HCT116 (cell line): ENCODE results near the gene SH3PXD2A. TPM values are rescaled to one million over a fixed set of nuclear protein-coding genes. Genes with fewer than 3 reads are reported as not detected.

Source experiments
- ATAC-seq: fragments of 200-7000 bp; cut with Tn5 transposase; 2 replicates; pipeline ENCODE4 v1.9.1; 2020; ENCODE audit warnings: mild to moderate bottlenecking, moderate library complexity
- BruUV-seq: library from RNA; stranded (reverse); fragments of 400-500 nt; replicated peaks from 2 replicates; lab custom pipeline; 2021; lab: Mats Ljungman, UMichigan
- CTCF ChIA-PET: fragments of 300-600 bp; sonication (Branson Sonifier 250); formaldehyde crosslinking; loops from one replicate; lab custom pipeline; 2021; ENCODE audit warnings: antibody characterized with exemption; lab: Charles Lee
- POLR2A ChIA-PET: fragments of 300-600, 350-600 bp; sonication (Branson Sonifier 250); formaldehyde crosslinking; loops from one replicate; lab custom pipeline; 2021; ENCODE audit warnings: antibody characterized with exemption; lab: Charles Lee
- RAD21 ChIA-PET, 2 experiments: fragments of 300-600 bp; sonication (Branson Sonifier 250); formaldehyde crosslinking; loops; one replicate each; lab custom pipeline; 2023; ENCODE audit warnings: low total read pairs in 2 of 2; ENCODE audit not compliant: uncharacterized antibody in 2 of 2, unreplicated experiment in 2 of 2, low non-redundant PET in 1 of 2; lab: Charles Lee
- DNase-seq: peaks from one replicate; pipeline ENCODE4 v3.0.0-alpha.2; 2010; ENCODE audit warnings: low read depth, low spot score
- H2AFZ ChIP-seq: fragments of 200-600 bp; shearing (Covaris generic), sonication (generic); 2 replicates; pipeline ENCODE4 v1.6.1; 2017; ENCODE audit warnings: low read depth, mixed run types, mixed read lengths, antibody characterized with exemption, low read length; ENCODE audit not compliant: poor library complexity, severe bottlenecking
- H3K27ac ChIP-seq: 2 replicates; pipeline ENCODE4 v1.5.1; 2012; ENCODE audit warnings: low read depth, low read length
- H3K27me3 ChIP-seq: fragments of 200-600 bp; sonication (generic); 2 replicates; pipeline ENCODE4 v1.6.1; 2016; ENCODE audit warnings: mixed run types, low read length, mixed read lengths; ENCODE audit not compliant: insufficient read depth
- H3K36me3 ChIP-seq, 2 experiments: fragments of 200-500 bp in 1 of 2; fragments of 200-600 bp in 1 of 2; sonication (Bioruptor generic) in 1 of 2; sonication (generic) in 1 of 2; 2 replicates each; pipeline versions ENCODE4 v1.5.1 to v1.6.1; 2014 to 2016; ENCODE audit warnings: low read length in 2 of 2, inconsistent platforms in 1 of 2, mixed read lengths in 1 of 2, mixed run types in 1 of 2; ENCODE audit not compliant: insufficient read depth in 2 of 2, control insufficient read depth in 1 of 2
- H3K4me1 ChIP-seq, 2 experiments: fragments of 200-600 bp in 1 of 2; sonication (generic) in 1 of 2; 2 replicates each; pipeline versions ENCODE4 v1.5.1 to v1.6.1; 2012 to 2017; ENCODE audit warnings: low read length in 2 of 2, inconsistent platforms in 1 of 2, mild to moderate bottlenecking in 1 of 2, mixed read lengths in 1 of 2, mixed run types in 1 of 2, moderate library complexity in 1 of 2; ENCODE audit not compliant: insufficient read depth in 2 of 2, control insufficient read depth in 1 of 2
- H3K4me2 ChIP-seq: fragments of 200-600 bp; sonication (generic); 2 replicates; pipeline ENCODE4 v1.6.1; 2017; ENCODE audit warnings: mixed run types, low read length, mixed read lengths
- H3K4me3 ChIP-seq, 2 experiments: fragments of 200-600 bp in 1 of 2; sonication (generic) in 1 of 2; replicated peaks in 1 of 2; 2 replicates each; pipeline ENCODE4 v1.5.1; 2011 to 2016; ENCODE audit warnings: low read length in 2 of 2, control low read depth in 1 of 2, low read depth in 1 of 2, mild to moderate bottlenecking in 1 of 2, mixed read lengths in 1 of 2, mixed run types in 1 of 2
- H3K79me2 ChIP-seq: fragments of 200-600 bp; sonication (generic); 2 replicates; pipeline ENCODE4 v1.6.1; 2017; ENCODE audit warnings: mild to moderate bottlenecking, mixed run types, low read length, moderate library complexity, mixed read lengths; ENCODE audit not compliant: insufficient read depth
- H3K9ac ChIP-seq: fragments of 200-600 bp; sonication (generic); 2 replicates; pipeline ENCODE4 v1.6.1; 2016; ENCODE audit warnings: low read length, mixed read lengths
- H3K9me2 ChIP-seq: fragments of 200-600 bp; sonication (generic), shearing (Covaris generic); 2 replicates; pipeline ENCODE4 v1.6.1; 2017; ENCODE audit warnings: mixed run types, mild to moderate bottlenecking, moderate library complexity; ENCODE audit not compliant: insufficient read depth
- H3K9me3 ChIP-seq, 2 experiments: fragments of 200-500 bp in 1 of 2; fragments of 200-600 bp in 1 of 2; sonication (Bioruptor generic) in 1 of 2; sonication (generic) in 1 of 2; 2 replicates each; pipeline ENCODE4 v1.6.1; 2014 to 2017; ENCODE audit warnings: low read length in 2 of 2, mixed read lengths in 2 of 2, inconsistent platforms in 1 of 2, low read depth in 1 of 2, mild to moderate bottlenecking in 1 of 2, mixed run types in 1 of 2, moderate library complexity in 1 of 2; ENCODE audit not compliant: control insufficient read depth in 1 of 2, insufficient read depth in 1 of 2
- H4K20me1 ChIP-seq: fragments of 200-600 bp; sonication (generic), shearing (Covaris generic); 2 replicates; pipeline ENCODE4 v1.6.1; 2017; ENCODE audit warnings: mixed run types, mild to moderate bottlenecking, moderate library complexity; ENCODE audit not compliant: insufficient read depth
- CBX3 ChIP-seq: IDR thresholded peaks from 2 replicates; pipeline ENCODE4 v1.6.1; 2012; ENCODE audit warnings: low read depth
- CEBPB ChIP-seq: IDR thresholded peaks from 2 replicates; pipeline ENCODE4 v1.6.1; 2012; ENCODE audit warnings: low read depth
- EGR1 ChIP-seq: IDR thresholded peaks from 2 replicates; pipeline ENCODE4 v1.6.1; 2012; ENCODE audit warnings: low read depth
- ELF1 ChIP-seq: IDR thresholded peaks from 2 replicates; pipeline ENCODE4 v1.6.1; 2012; ENCODE audit warnings: low read depth, borderline replicate concordance
- EZH2 ChIP-seq: fragments of 200-600 bp; sonication (generic); IDR thresholded peaks from 2 replicates; pipeline ENCODE4 v1.6.1; 2017; ENCODE audit warnings: antibody characterized with exemption, mixed run types
- EZH2phosphoT487 ChIP-seq: fragments of 200-600 bp; IDR thresholded peaks from 2 replicates; pipeline ENCODE4 v1.6.1; 2018; ENCODE audit warnings: antibody characterized with exemption, borderline replicate concordance
- FOSL1 ChIP-seq: IDR thresholded peaks from 2 replicates; pipeline ENCODE4 v1.6.1; 2012; ENCODE audit warnings: low read depth
- JUND ChIP-seq: IDR thresholded peaks from 2 replicates; pipeline ENCODE4 v1.6.1; 2012
- POLR2A ChIP-seq: IDR thresholded peaks from 2 replicates; pipeline ENCODE4 v1.7.0; 2011; ENCODE audit warnings: borderline replicate concordance; ENCODE audit not compliant: insufficient read depth, insufficient read length; ENCODE audit errors: extremely low read depth
- POLR2AphosphoS5 ChIP-seq: IDR thresholded peaks from 2 replicates; pipeline ENCODE4 v1.6.1; 2011; ENCODE audit warnings: mild to moderate bottlenecking, low read depth, low read length, moderate library complexity
- SP1 ChIP-seq: IDR thresholded peaks from 2 replicates; pipeline ENCODE4 v1.6.1; 2012; ENCODE audit warnings: low read depth
- SRF ChIP-seq: IDR thresholded peaks from 2 replicates; pipeline ENCODE4 v1.6.1; 2012; ENCODE audit warnings: low read depth
- TCF7L2 ChIP-seq: IDR thresholded peaks from 2 replicates; pipeline ENCODE4 v1.7.0; 2011; ENCODE audit warnings: borderline replicate concordance, inconsistent platforms; ENCODE audit not compliant: insufficient read depth, insufficient read length; ENCODE audit errors: extremely low read depth
- ZNF274 ChIP-seq: fragments of 200-500 bp; sonication (Bioruptor generic); IDR thresholded peaks from 2 replicates; pipeline ENCODE4 v1.6.1; 2014; ENCODE audit warnings: mild to moderate bottlenecking, low read depth, low read length, inconsistent platforms
- intact Hi-C: fragments of 100-400 bp; cut with micrococcal nuclease; formaldehyde crosslinking; loops from 2 replicates; pipeline ENCODE4 v1.10.0; 2022
- total RNA-seq: library from RNA; stranded (reverse); gene quantifications from one replicate; pipeline ENCODE4 v1.2.1, GENCODE V29; 2021; ENCODE audit not compliant: unreplicated experiment
- TF ChIP-seq, protein P1 (sequence below): IDR thresholded peaks from 2 replicates; pipeline ENCODE4 v1.6.1; 2011; ENCODE audit warnings: mild to moderate bottlenecking, low read length, moderate library complexity; ENCODE audit not compliant: insufficient replicate concordance; ENCODE audit errors: extremely low read depth
- TF ChIP-seq, protein P2 (sequence below): IDR thresholded peaks from 2 replicates; pipeline ENCODE4 v1.6.1; 2012; ENCODE audit warnings: low read depth
- TF ChIP-seq, protein P3 (sequence below): IDR thresholded peaks from 2 replicates; pipeline ENCODE4 v1.6.1; 2012
- TF ChIP-seq, protein P4 (sequence below): IDR thresholded peaks from 2 replicates; pipeline ENCODE4 v1.6.1; 2012

Gene SH3PXD2A
- total RNA-seq, 1 experiment from 2014 or later, result 8.7 TPM

GRCh38 chr10:103582331-103583123, 272.8 kb downstream of the SH3PXD2A start (continued):
- no peak for TF ChIP-seq FOSL1
- TF ChIP-seq EZH2, result no peak
- TF ChIP-seq EGR1, result no peak
- TF ChIP-seq CEBPB, result no peak
- TF ChIP-seq SRF, result no peak
- no peak for TF ChIP-seq POLR2AphosphoS5
- TF ChIP-seq SP1, result no peak
- TF ChIP-seq ZNF274, result no peak
- no peak for TF ChIP-seq TCF7L2

DNA sequence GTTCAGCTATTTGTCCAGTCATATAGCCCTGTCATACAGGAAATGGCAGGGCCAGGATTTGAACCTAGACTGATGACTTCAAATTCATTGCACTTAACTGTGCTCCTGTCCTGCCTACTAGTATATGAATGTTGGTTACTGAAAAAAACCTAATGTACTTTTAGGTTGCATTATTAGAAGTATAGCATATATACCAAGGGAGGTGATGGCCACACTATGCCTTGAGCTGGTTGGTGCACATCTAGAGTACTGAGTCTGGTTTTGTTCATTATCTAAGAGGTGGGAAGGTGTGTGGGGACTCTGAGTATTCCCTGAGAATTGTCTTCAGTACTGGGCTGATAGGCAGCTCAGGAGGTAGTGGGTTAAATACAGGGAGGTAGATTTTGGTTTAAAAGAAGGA, 273.9 kb downstream of the SH3PXD2A start:
- RAD21 ChIA-PET, result no interaction called here
- no peak overlapping the region for H3K9ac ChIP-seq
- TF ChIP-seq, protein P1, sequence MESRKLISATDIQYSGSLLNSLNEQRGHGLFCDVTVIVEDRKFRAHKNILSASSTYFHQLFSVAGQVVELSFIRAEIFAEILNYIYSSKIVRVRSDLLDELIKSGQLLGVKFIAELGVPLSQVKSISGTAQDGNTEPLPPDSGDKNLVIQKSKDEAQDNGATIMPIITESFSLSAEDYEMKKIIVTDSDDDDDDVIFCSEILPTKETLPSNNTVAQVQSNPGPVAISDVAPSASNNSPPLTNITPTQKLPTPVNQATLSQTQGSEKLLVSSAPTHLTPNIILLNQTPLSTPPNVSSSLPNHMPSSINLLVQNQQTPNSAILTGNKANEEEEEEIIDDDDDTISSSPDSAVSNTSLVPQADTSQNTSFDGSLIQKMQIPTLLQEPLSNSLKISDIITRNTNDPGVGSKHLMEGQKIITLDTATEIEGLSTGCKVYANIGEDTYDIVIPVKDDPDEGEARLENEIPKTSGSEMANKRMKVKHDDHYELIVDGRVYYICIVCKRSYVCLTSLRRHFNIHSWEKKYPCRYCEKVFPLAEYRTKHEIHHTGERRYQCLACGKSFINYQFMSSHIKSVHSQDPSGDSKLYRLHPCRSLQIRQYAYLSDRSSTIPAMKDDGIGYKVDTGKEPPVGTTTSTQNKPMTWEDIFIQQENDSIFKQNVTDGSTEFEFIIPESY, result no peak
- TF ChIP-seq, protein P2, sequence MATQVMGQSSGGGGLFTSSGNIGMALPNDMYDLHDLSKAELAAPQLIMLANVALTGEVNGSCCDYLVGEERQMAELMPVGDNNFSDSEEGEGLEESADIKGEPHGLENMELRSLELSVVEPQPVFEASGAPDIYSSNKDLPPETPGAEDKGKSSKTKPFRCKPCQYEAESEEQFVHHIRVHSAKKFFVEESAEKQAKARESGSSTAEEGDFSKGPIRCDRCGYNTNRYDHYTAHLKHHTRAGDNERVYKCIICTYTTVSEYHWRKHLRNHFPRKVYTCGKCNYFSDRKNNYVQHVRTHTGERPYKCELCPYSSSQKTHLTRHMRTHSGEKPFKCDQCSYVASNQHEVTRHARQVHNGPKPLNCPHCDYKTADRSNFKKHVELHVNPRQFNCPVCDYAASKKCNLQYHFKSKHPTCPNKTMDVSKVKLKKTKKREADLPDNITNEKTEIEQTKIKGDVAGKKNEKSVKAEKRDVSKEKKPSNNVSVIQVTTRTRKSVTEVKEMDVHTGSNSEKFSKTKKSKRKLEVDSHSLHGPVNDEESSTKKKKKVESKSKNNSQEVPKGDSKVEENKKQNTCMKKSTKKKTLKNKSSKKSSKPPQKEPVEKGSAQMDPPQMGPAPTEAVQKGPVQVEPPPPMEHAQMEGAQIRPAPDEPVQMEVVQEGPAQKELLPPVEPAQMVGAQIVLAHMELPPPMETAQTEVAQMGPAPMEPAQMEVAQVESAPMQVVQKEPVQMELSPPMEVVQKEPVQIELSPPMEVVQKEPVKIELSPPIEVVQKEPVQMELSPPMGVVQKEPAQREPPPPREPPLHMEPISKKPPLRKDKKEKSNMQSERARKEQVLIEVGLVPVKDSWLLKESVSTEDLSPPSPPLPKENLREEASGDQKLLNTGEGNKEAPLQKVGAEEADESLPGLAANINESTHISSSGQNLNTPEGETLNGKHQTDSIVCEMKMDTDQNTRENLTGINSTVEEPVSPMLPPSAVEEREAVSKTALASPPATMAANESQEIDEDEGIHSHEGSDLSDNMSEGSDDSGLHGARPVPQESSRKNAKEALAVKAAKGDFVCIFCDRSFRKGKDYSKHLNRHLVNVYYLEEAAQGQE, result no peak
- TF ChIP-seq SP1 (no peak), JUND (no peak), EZH2 (no peak), POLR2AphosphoS5 (no peak), SRF (no peak), CBX3 (no peak), POLR2A (no peak), EZH2phosphoT487 (no peak), EGR1 (no peak), ELF1 (no peak)
- TF ChIP-seq, protein P3, sequence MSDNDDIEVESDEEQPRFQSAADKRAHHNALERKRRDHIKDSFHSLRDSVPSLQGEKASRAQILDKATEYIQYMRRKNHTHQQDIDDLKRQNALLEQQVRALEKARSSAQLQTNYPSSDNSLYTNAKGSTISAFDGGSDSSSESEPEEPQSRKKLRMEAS, result no peak
- TF ChIP-seq, protein P4, sequence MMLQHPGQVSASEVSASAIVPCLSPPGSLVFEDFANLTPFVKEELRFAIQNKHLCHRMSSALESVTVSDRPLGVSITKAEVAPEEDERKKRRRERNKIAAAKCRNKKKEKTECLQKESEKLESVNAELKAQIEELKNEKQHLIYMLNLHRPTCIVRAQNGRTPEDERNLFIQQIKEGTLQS, result no peak
- TF ChIP-seq, all 23 proteins: peak for 0
- Histone ChIP-seq H3K9me2 (no peaks in the 10 kb centered on the region), H3K4me1 (no peaks in the 10 kb centered on the region), H3K27ac (no peak overlapping the region), H3K4me3 (no peak overlapping the region), H3K27me3 (no peaks in the 10 kb centered on the region), H4K20me1 (no peaks in the 10 kb centered on the region), H2AFZ (no peak overlapping the region), H3K36me3 (no peaks in the 10 kb centered on the region), H3K4me2 (no peak overlapping the region), H3K79me2 (no peaks in the 10 kb centered on the region), H3K9me3 (no peaks in the 10 kb centered on the region)
- ATAC-seq (no peak), DNase-seq (no peak)
- BruUV-seq, result no TSS peak
- ChIA-PET POLR2A (no interaction called here), CTCF (interaction anchor here (2.2 kb wide), 1 partner anchor 12 kb away, joined by 9 read pairs; no protein-coding TSS in a partner anchor)
- intact Hi-C loops, result no loop called here
